HG03520 (cell line): ENCODE results near the gene WNT7B.
"Not testable (repeated sequence)": the region's sequence is repeated elsewhere in the genome, so short reads cannot be mapped to it uniquely, and the experiment has no call there.

Experiments used
- ATAC-seq: cut with Tn5 transposase; IDR thresholded peaks from one replicate; pipeline ENCODE4 v1.9.1; 2021; ENCODE audit warnings: mild to moderate bottlenecking, moderate library complexity; ENCODE audit not compliant: unreplicated experiment

The WNT7B gene

GRCh38 chr22:46008836-46009596, 32.1 kb upstream of the WNT7B start:
- no peak for ATAC-seq

DNA sequence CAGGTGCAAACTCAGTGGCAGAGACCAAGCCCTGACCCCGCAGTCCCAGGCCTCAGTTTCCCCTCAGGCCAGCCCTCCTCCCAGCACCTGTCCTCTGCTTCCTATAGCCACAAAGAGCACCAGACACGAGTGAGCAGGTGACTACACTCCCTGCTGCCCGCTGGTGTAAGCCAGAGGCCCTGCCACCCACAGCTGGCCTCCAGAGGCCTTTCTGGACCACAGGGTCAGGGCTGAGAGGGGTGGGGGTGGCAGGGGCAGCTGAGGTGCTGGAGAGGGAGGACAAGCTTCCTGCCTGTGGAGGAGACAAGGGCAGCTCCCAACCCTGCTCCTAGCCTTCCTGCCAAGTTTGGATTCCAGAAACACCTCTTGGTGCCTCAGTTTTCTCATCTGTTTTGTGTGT, 31.3 kb upstream of the WNT7B start:
- no peak for ATAC-seq

GRCh38 chr22:46007848-46008261, 30.9 kb upstream of the WNT7B start:
- ATAC-seq, result no peak

- no peak for ATAC-seq
Measured at GRCh38 chr22:46007003-46007847, 30.3 kb upstream of the WNT7B start.

DNA sequence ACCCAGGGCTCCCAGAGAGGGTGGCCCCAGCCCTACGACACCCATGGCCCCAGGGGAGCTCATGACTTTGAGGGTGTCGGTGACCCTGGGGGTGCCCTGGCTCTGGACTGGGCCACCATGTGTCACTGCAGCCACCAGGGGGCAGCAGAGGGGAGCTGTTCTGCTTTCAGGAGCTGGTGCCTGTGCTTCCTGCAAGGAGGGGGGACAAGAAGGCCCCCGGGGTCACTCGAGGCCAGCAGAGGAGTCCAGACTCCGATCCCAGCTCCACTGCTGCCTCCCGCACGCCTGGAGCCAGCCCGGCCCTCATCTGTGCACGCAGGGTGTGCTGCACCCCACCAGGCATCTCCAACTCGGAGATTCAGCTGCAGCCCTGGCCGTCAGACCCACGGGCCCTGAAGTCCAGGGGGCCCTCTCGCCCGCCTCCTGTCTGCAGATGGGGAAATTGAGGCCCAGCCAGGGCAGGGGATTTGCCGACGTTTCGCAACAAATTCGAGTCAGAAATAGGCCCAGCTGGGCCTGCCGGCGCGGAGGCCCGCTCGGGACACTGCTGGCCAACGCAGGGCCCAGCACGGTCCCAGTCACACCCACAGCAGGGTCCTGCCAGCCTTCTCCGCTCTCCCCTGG, 29.5 kb upstream of the WNT7B start:
- no peak for ATAC-seq

DNA sequence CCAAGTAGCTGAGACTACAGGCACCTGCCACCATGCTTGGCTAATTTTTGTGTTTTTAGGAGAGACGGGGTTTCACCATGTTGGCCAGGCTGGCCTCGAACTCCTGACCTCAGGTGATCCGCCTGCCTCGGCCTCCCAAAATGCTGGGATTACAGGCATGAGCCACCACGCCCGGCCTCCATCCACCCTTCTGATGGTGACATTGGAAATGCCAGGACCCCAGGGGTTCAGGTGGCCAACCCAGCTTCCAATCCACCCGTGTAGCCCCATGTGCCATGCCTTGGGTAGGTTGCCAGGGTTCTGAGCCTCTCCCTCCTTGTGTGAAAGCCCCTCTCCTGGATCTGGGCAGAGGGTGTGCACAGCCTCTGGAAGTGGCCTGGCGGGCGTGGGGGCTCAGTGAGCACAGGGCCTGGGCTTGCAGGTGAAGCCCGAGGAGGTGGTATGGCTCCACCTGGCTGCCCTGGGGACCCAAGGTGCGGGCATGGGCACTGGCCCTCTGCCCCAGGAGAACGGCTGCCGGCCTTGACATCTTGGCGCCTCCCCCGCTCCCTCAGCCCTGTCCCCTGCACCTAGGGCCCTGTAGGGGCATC, 28.2 kb upstream of the WNT7B start:
- ATAC-seq, result not testable (repeated sequence)

- ATAC-seq, result no peak
Measured at GRCh38 chr22:46004105-46004866, 27.3 kb upstream of the WNT7B start.

DNA sequence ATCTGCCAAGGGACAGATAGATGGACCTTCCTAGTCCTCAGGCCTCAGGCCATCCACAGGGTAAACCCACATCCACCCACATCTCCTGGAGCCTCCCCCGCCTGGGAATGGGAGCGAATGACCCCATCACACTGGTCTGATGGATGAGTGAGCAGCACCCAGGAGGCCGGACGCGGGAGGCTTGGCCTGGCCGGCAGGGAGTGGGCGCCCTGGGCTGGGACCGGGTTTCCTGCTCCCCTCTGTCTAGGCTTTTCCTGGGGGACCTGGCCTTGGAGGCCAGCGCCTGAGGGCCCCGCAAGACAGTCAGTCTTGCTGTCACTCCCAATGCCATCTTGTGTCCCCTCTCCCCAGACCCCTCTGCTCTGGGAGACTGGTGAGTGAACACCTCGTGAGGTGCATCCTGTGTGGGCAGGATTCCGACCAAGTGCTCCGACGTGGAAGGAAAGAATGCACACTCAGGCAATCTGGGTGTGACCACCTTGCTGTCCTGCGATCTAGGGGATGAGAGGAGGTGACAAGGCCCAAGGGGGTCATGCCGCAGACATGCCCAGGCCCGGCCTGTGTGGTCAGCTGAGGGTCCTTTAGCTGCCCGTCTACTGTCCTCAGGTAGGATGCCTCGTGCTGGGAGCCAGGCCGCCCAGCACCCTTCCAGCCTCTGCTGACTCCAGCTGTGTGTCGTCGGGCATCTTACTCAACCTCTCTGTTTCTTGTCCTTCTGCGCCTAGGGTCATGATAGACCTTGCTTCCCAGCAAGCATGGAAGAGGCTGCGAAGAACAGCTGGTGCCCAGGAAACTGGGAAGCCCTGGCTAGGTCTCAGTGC, 26.5 kb upstream of the WNT7B start:
- no peak for ATAC-seq

DNA sequence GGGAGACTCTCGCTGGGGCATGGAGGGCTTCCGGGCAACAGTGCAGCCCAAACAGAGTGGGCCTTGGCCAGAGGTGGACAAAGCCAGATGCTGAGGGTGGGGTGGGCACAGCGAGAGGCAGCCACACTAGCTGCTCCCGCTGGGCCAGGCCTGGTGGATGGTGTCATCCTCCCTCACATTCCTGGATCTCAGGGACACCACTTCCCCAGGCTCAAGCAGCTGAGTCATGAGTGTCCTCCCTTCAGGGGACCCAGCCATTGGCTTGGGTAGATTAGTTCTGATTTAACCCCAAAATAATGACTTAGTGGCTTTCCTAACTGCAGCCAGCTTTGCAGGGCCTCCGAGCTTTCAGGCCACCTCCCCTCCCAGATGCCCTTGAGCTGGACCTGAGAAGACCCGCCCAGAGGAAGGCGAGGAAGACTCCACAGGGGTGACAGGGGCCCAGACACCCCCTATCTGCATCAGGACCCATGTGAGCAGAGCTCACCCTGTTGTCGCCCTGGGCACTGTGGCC, 25.9 kb upstream of the WNT7B start:
- ATAC-seq, result no peak

GRCh38 chr22:46001426-46002106, 24.6 kb upstream of the WNT7B start:
- no peak for ATAC-seq

DNA sequence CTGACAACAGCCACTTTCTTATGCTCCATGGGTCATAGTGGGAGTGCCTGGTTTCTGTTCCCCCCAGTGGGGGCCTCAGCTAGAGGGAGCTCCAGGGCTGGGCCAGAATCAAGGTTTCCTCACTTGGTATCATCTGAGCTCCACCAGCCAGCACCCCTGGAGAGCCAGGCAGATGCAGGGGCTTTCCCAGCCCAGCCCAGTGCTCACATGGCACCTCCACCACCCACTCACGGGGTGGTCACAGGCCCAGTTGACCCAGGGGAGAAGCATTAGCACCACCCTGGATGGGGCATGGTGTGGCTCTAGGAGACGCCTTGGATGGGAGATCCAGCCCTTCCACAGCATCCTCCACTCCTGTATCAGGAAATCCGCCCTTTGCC, 24.1 kb upstream of the WNT7B start:
- no peak for ATAC-seq

GRCh38 chr22:46000081-46001027, 23.4 kb upstream of the WNT7B start:
- ATAC-seq, result no peak

GRCh38 chr22:45999379-45999971, 22.5 kb upstream of the WNT7B start:
- ATAC-seq, result no peak

DNA sequence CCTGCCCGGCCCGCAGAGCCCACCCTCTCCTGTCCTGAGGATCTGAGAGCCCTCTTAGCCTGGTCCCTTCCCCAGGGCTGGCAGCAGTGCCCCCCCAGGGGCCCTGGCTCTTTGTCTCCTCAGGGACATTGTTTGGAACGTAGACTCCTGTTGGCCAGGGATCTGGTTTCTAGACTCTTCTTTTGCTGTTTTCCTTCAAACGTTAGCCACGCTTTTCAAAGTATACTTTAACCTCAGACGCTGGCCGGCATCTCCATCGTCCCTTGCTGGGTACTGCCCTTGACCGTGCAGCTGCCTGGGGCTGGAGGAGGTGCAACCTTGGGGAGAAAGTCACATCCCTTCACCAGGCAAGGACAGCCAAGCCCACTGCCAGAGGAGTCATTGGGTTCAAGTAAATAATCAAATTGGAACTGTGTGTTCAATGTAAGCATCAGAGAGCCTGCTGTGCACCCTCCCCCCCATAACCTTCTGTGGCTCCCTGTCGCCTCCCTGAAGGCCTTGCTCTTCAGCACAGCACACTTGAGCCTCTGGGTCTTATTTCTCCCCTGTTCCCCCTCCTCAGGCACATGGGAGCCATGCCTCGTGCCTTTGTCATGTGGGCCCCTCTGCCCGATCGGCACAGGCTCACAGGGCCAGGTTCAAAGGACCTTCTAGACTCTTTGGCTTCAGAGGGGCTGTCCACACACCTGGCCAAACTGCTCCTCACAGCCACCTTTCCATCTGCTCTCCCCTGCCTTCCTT, 21.8 kb upstream of the WNT7B start:
- ATAC-seq, result no peak

- ATAC-seq, result no peak
Measured at GRCh38 chr22:45997777-45998637, 21.0 kb upstream of the WNT7B start.
